ACHN (cell line): ENCODE data around the gene DIS3.
A peak's percentile ranks its signal among the peaks of the same experiment; 100 is the strongest.
"Not testable (repeated sequence)": the region's sequence is repeated elsewhere in the genome, so short reads cannot be mapped to it uniquely, and the experiment has no call there.

Experiments
- DNase-seq: peaks from one replicate; pipeline ENCODE4 v3.0.0-alpha.2; 2015
- in situ Hi-C: cut with HindIII; loops from 2 replicates; pipeline ENCODE4 v1.10.0; 2017; ENCODE audit warnings: low sequenced_read_pairs, low pct_ligation_motif_present, low pct_unique_long_range_greater_than_20kb

DIS3 gene

GRCh38 chr13:72757792-72758535, 23.7 kb downstream of the DIS3 start:
- DNase-seq, result no peak

GRCh38 chr13:72754111-72754510, 27.6 kb downstream of the DIS3 start:
- no peak for DNase-seq
- in situ Hi-C loops, result no loop called here

More at GRCh38 chr13:72757792-72758535, 23.7 kb downstream of the DIS3 start:
- in situ Hi-C loops, result no loop called here

GRCh38 chr13:72751220-72751619, 30.5 kb downstream of the DIS3 start:
- DNase-seq, result no peak
- in situ Hi-C loops, result no loop called here

GRCh38 chr13:72745260-72745659, 36.4 kb downstream of the DIS3 start:
- no peak for DNase-seq
- in situ Hi-C loops, result no loop called here

- in situ Hi-C loops, result no loop called here
- no peak for DNase-seq
Observed at GRCh38 chr13:72740015-72740414, 41.7 kb downstream of the DIS3 start.

- DNase-seq, result peak; percentile 13
- in situ Hi-C loops, result no loop called here
Observed at GRCh38 chr13:72737033-72737432, 44.7 kb downstream of the DIS3 start.

- in situ Hi-C loops, result no loop called here
- DNase-seq, result no peak
Observed at GRCh38 chr13:72728290-72728605, 53.5 kb downstream of the DIS3 start.

GRCh38 chr13:72727417-72728289, 54.0 kb downstream of the DIS3 start, which contains the start of the genes BORA and MZT1:
Gene BORA, plus strand, starts transcription at chr13:72727923. Its CDS starts 1,018 bp downstream, at chr13:72728941.
Gene MZT1, minus strand, starts transcription at chr13:72727629. Its CDS starts 27 bp downstream, at chr13:72727602.
- in situ Hi-C loops, result no loop called here

GRCh38 chr13:72726726-72727416, 54.8 kb downstream of the DIS3 start:
- peak; percentile 49 for DNase-seq
- in situ Hi-C loops, result no loop called here

More at GRCh38 chr13:72727417-72728289, 54.0 kb downstream of the DIS3 start, which contains the start of the genes BORA and MZT1:
- peak; percentile 96 for DNase-seq

- DNase-seq, in situ Hi-C loops: not testable (repeated sequence)
Observed at GRCh38 chr13:72726185-72726584, 55.5 kb downstream of the DIS3 start.

GRCh38 chr13:72716776-72717175, 64.9 kb downstream of the DIS3 start:
- DNase-seq, result no peak
- in situ Hi-C loops, result no loop called here
